ENCODE data around the gene CA9. TPM values are rescaled to one million over a fixed set of nuclear protein-coding genes. Genes with fewer than 3 reads are reported as not detected.

The CA9 gene
- total RNA-seq, 1 donor from 2014 or later = not detected

DNA sequence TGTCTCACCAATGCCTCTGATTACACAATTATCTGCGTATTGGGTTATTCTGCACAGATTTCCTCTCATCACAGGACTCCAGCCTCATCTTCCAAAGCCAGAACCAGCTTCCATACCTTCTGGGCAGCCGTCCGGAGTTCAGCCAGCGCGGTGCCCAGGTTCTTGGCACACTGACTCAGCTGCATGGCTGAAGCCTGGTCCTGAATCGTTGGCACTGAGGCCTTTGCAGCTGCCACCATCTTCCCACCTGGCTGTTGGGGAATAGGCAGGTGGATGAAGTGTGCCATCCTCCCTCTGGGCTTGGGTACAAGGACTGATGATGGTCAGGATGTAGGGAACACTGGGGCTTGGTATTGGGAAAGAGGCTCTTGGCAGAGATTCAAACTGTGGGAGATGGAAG, 40.4 kb downstream of the CA9 start:
- no peak for DNase-seq (ENCODE audit: low read depth)

DNA sequence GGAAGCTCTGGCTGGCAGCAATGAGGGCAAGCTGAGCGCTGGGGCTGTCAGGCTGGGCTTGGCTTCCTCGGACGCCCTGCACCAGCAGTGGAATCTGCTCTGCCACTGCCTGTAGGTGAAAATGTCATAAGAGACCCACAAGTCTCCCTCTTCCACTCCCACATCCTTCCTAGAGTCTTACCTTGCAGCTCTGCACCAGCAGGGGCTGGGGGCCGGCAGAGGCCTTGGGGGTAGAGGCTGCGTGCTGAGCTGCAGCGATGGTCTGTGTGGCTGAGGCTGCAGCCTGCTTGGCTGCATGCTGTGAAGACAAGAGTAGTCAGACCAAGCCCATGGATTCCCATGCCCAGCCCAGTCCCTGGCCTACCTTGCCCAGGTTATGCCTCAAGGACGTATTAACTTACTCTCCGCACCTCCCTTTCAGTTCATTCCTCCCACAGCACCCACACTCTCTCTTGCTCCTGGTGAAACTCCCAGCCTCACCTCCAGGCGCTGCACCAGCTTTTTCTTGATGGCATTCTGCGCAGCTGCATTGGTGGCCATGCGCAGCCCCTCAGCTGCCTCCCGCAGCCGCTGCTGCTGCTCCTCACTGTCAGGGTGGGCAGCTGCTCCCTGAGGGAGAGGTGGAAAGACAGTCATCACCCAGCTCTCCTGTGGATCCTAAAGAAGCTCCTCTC, 41.0 kb downstream of the CA9 start:
- DNase-seq (ENCODE audit: low read depth) = no peak

GRCh38 chr9:35716230-35716629, 42.5 kb downstream of the CA9 start:
- DNase-seq (ENCODE audit: low read depth) = no peak

DNA sequence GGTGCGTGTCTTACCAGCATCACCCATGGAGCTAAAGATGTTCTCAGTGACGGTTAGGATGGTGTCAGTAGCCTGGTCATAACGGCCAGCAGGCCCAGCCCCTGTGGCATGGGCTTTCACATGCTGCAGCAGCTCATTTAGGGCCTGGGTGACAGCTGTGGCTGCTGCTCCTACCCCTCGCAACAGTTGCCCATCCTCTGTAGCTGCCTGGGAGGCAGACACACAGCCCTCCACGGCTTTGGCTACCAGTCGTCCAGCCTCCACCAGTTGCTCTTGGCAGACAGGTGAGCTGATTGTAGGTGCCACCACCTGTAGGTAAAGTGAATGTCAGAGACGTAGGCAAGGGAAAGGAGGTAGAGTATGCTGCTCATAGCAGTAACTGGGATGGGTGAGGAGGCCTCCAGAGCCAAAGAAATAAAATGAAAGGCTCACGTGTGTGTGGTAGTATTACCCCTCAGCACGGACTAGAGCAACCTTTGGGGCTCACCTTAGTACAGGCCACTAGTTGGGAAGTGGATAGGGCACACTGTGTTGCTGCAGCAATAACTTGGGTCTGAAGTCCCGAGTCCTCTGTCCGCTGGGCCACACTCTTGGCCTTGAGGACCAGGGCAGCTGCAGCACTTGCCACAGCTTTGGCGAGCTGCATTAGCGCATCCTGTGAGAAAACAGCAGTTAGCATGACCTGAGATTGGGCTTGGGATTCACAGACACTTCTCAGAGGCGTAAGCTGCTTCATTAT, 43.6 kb downstream of the CA9 start:
- peak; percentile 56 for DNase-seq (ENCODE audit: low read depth)

DNA sequence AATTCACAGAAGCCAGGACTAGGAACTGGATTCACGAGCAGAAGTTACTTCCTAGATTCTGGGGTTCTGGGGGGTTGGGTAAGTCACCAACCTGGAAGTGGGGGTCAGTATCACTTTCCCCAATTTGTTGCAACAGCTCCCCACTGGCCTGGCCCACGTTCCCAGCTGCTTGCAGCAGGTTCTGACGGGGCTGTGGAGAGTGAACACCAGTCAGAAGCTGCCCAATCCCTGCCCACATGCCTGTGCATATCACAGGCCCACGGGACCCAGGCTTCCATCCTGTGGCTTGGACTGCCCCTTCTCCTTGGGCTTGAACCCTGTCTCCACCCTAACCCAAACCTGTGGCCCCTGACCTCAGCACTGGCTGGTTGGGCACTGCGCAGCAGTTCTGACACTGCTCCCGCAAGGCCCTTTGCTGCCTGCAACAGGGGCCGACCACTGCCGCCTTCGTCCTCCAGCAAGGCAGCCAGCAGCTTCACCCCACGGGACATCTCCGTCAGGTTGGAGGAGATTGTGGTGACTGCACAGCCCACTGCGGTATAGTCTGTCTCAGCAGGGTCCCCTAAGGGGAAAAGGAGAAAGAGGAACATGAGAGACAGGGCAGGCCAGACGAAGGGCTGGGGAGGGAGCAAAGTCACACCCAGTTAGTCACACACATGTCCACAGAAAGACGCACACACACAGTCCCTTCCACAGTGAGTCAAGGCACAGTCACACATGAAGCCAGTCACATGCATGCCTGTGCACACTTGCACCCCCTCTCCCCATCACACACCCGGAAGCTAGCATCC, 45.2 kb downstream of the CA9 start:
- DNase-seq (ENCODE audit: low read depth) = no peak

DNA sequence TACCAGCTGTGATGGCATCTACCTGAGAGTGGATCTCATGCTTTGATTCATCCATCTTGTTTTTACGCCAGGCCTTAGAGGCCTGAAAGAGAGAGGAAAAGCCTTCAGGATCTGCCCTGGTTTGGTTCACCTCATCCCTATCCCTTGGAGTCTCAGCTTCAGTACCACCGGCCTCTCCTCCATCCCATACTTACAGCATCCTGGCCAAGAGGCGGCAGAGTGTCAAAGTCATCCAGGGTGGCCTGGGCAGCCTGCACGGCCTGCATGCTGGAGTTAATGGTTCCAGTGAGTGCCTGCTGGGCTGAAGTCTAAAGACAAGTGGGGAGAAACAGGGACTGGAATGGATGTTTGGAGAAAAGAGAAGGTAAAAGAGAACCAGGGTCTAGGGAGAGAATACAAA, 45.8 kb downstream of the CA9 start:
- DNase-seq (ENCODE audit: low read depth) = no peak

DNA sequence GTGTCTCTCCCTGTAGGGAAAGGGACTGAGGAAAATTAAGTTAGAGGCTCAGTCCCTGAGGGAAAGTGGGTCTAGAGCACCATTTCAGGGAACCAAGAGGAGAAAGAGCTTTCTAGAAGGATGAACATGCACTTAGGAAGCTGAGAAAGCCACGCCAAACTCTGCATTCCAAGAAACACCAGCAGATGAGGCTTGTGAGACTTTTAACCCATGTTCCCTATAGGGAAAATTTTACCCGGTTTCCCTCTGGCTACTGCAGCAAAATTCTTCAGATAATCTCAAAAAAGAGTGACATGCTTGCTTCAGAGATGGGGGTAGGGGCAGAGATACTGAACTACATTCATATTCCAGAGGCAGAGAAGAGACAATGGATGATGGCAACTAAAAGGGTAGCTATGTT, 49.7 kb downstream of the CA9 start:
- DNase-seq (ENCODE audit: low read depth) = no peak

DNA sequence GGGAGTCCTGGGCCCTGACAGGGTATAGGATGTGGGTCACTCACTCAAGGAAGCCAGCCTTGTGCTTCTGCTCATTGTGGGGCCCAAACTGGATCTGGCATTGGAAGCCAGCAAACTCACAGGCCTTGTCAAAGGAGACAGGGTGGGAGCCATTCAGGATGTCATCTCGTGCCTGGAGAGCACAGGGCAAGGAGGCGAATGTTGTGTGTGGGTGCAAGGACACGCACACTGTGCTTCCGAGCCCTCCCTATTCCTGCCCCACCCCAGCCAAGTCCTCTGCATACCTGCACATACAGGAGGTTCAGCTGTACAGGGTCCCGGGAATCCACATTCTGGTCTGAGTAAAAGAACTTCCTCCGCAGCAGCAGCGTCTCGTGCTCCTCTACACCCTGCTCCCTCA, 50.2 kb downstream of the CA9 start:
- DNase-seq (ENCODE audit: low read depth) = no peak

GRCh38 chr9:35725362-35725761, 51.6 kb downstream of the CA9 start:
- no peak for DNase-seq (ENCODE audit: low read depth)

- DNase-seq (ENCODE audit: low read depth) = peak; percentile 87
Observed at GRCh38 chr9:35726931-35727330, 53.2 kb downstream of the CA9 start.

DNA sequence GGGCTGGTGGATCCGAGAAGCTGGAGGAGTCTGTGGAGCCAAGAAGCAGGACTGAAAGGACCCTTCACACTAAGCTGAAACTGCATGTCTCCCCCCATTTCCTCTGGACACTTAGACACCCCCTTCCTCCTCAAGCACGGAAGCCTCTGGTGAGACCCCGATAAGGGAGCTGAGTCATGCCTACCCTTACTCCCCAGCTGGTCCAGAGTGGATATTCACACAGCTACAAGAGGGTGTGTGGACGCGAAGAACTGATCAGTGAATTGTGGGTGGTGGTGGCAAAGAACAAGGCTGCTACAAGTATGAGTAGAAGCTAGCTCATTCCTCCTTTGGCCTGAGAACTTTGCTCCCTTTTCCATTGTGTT, 53.9 kb downstream of the CA9 start:
- no peak for DNase-seq (ENCODE audit: low read depth)

GRCh38 chr9:35728041-35728971, 54.6 kb downstream of the CA9 start:
- DNase-seq (ENCODE audit: low read depth) = peak; percentile 94

- no peak for DNase-seq (ENCODE audit: low read depth)
Observed at GRCh38 chr9:35729101-35729500, 55.4 kb downstream of the CA9 start.

DNA sequence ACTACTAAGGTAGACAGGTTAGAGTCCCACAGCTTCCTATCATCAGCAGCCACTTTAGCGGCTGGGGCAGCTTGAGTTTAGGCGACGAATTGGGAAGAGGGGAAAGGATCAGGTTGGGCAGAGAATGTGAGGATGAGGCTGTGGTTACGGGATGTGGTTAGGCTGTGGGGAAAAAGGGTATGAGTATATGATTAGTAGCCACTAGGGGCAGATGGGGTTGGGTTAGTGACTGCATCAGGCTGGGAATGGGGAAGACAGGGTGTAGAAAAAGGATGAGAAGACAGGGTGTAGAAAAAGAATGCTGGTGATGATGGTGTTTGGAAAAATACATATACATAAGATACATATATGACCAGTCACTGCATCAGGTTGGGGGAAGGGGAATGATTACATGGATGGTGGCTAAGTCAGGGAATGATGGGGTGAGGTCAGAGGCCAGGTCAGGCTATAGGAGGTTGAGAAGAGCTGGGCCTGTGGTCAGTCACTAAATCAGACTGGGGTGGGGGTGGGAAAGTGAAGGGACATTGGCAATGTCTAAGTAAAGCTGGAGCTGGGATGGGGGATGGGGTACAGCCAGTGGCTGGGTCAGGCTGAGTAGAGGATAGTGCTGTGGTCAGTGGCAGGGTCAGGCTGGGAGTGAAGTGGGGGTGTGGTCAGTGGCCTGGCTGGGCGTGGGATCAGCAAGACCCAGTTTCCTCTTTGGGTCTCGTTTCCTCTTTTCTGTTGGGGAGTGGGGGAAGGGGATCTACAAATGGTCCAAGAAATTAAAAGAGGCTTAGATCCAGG, 56.2 kb downstream of the CA9 start:
- DNase-seq (ENCODE audit: low read depth) = peak; percentile 94

DNA sequence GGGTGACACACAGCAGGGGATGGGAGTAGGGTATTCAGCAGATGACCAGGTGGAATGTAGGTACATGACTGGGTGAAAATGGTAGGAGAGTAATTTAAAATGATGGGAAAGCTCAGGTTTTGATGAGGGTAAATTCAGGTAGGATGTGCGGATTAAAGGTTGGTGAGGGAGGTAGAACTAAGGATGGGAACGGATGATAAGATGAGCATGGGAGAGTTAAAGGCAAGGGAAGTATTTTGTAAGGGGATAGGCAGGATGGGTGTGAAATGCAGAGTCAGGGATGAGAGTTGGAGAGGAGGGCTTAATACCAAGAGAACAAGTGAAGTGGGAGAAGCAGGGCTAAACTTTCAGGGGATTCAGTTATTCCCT, 56.7 kb downstream of the CA9 start:
- no peak for DNase-seq (ENCODE audit: low read depth)

Small RNA genes lying within 50 kb of the gene (microRNA-seq; reads per million reads assigned to microRNA genes)
- 0.48 reads per million for gene MIR6852

Other genes starting within 250 kb of the CA9 start
- 39.8 and 57.0 TPM in 2 replicates for gene RUSC2, start 183.8 kb upstream of the CA9 start, total RNA-seq
- gene TESK1, start 68.7 kb upstream of the CA9 start, total RNA-seq = 63.5 and 76.8 TPM in 2 replicates
- 2.2 TPM in 2 replicates for gene CD72, start 55.5 kb upstream of the CA9 start, total RNA-seq
- gene SIT1, start 23.0 kb upstream of the CA9 start, total RNA-seq = not detected in 2 replicates
- gene RMRP, start 15.9 kb upstream of the CA9 start, total RNA-seq = 1,100 and 3,603 TPM in 2 replicates
- 9.8 and 14.0 TPM in 2 replicates for gene CCDC107, start 15.6 kb upstream of the CA9 start, total RNA-seq
- not detected in 2 replicates for gene ARHGEF39, start 8.7 kb upstream of the CA9 start, total RNA-seq
- gene TPM2, start 16.0 kb downstream of the CA9 start, total RNA-seq = 13,316 and 13,583 TPM in 2 replicates
- 219 and 242 TPM in 2 replicates for gene TLN1, start 58.3 kb downstream of the CA9 start, total RNA-seq
- gene CREB3, start 58.7 kb downstream of the CA9 start, total RNA-seq = 69.1 and 79.9 TPM in 2 replicates
- gene GBA2, start 75.3 kb downstream of the CA9 start, total RNA-seq = 31.9 and 34.4 TPM in 2 replicates
- gene RGP1, start 75.4 kb downstream of the CA9 start, total RNA-seq = 15.5 and 17.3 TPM in 2 replicates
- not detected in 2 replicates for gene MSMP, start 80.3 kb downstream of the CA9 start, total RNA-seq
- gene NPR2, start 117.7 kb downstream of the CA9 start, total RNA-seq = 8.2 and 17.3 TPM in 2 replicates
- gene SPAG8, start 138.3 kb downstream of the CA9 start, total RNA-seq = 3.4 TPM in 2 replicates
- 24.4 and 30.0 TPM in 2 replicates for gene HINT2, start 141.1 kb downstream of the CA9 start, total RNA-seq
- not detected in 2 replicates for gene FAM221B, start 154.8 kb downstream of the CA9 start, total RNA-seq
- gene TMEM8B, start 155.3 kb downstream of the CA9 start, total RNA-seq = 6.8 and 8.8 TPM in 2 replicates
- not detected in 2 replicates for gene OR13J1, start 196.5 kb downstream of the CA9 start, total RNA-seq
- gene HRCT1, start 232.3 kb downstream of the CA9 start, total RNA-seq = 0.37 and 1.5 TPM in 2 replicates
- gene SPAAR, start 235.6 kb downstream of the CA9 start, total RNA-seq = not detected in 2 replicates